Measurements from ENCODE around the gene ABCA3.

The ABCA3 gene

GRCh38 chr16:2238838-2239675, 101.5 kb downstream of the ABCA3 start:
- no peak for TF ChIP-seq FOXP2 (optimal IDR thresholded peaks at IDR 0.05; ENCODE audit: borderline replicate concordance, extremely low read depth, extremely low read length, insufficient read depth)
- TF ChIP-seq SIN3A (IDR thresholded peaks at IDR 0.05; ENCODE audit: borderline replicate concordance, insufficient read depth, low read length), result no peak
- TF ChIP-seq TAF1 (IDR thresholded peaks at IDR 0.05; ENCODE audit: borderline replicate concordance, insufficient read depth, low read length), result no peak
- no peak; the same call in 1 of the 2 replicates for TF ChIP-seq POLR2AphosphoS5 (IDR thresholded peaks at IDR 0.05; ENCODE audit: low read depth, low read length)
- TF ChIP-seq REST (IDR thresholded peaks at IDR 0.05; ENCODE audit: insufficient read depth in 1 of 2, low read depth in 2 of 2, low read length in 2 of 2), result no peak

GRCh38 chr16:2238150-2238837, 102.2 kb downstream of the ABCA3 start:
- TF ChIP-seq TAF1 (IDR thresholded peaks at IDR 0.05; ENCODE audit: borderline replicate concordance, insufficient read depth, low read length) (no peak), FOXP2 (optimal IDR thresholded peaks at IDR 0.05; ENCODE audit: borderline replicate concordance, extremely low read depth, extremely low read length, insufficient read depth) (no peak), SIN3A (IDR thresholded peaks at IDR 0.05; ENCODE audit: borderline replicate concordance, insufficient read depth, low read length) (no peak), POLR2AphosphoS5 (IDR thresholded peaks at IDR 0.05; ENCODE audit: low read depth, low read length) (peak; percentile 3; the same call in 1 of the 2 replicates), REST (IDR thresholded peaks at IDR 0.05; ENCODE audit: insufficient read depth in 1 of 2, low read depth in 2 of 2, low read length in 2 of 2) (no peak)

GRCh38 chr16:2237493-2238149, 102.9 kb downstream of the ABCA3 start:
- TF ChIP-seq FOXP2 (optimal IDR thresholded peaks at IDR 0.05; ENCODE audit: borderline replicate concordance, extremely low read depth, extremely low read length, insufficient read depth) (no peak), SIN3A (IDR thresholded peaks at IDR 0.05; ENCODE audit: borderline replicate concordance, insufficient read depth, low read length) (no peak), POLR2AphosphoS5 (IDR thresholded peaks at IDR 0.05; ENCODE audit: low read depth, low read length) (0 out of 2 replicates have a peak, but pooled peaks have one; percentile 8), TAF1 (IDR thresholded peaks at IDR 0.05; ENCODE audit: borderline replicate concordance, insufficient read depth, low read length) (no peak), REST (IDR thresholded peaks at IDR 0.05; ENCODE audit: insufficient read depth in 1 of 2, low read depth in 2 of 2, low read length in 2 of 2) (no peak)

GRCh38 chr16:2237102-2237482, 103.4 kb downstream of the ABCA3 start:
- TF ChIP-seq REST (IDR thresholded peaks at IDR 0.05; ENCODE audit: insufficient read depth in 1 of 2, low read depth in 2 of 2, low read length in 2 of 2) (no peak), POLR2AphosphoS5 (IDR thresholded peaks at IDR 0.05; ENCODE audit: low read depth, low read length) (no peak), TAF1 (IDR thresholded peaks at IDR 0.05; ENCODE audit: borderline replicate concordance, insufficient read depth, low read length) (no peak), FOXP2 (optimal IDR thresholded peaks at IDR 0.05; ENCODE audit: borderline replicate concordance, extremely low read depth, extremely low read length, insufficient read depth) (no peak), SIN3A (IDR thresholded peaks at IDR 0.05; ENCODE audit: borderline replicate concordance, insufficient read depth, low read length) (no peak)
